Activated CD8-positive, alpha-beta memory T cell treated with anti-CD3 and anti-CD28 coated beads, Interleukin-2, amount 10 ng/mL, durations not matched to agents 7 days and 5 days (primary cell): ENCODE data around the gene SLC4A2. TPM values are rescaled to one million over a fixed set of nuclear protein-coding genes. Genes with fewer than 3 reads are reported as not detected.

Experiments
- ATAC-seq: fragments of 150-1000 bp; cut with Tn5 transposase; one replicate; pipeline ENCODE4 v1.10.0; 2021; ENCODE audit warnings: moderate library complexity
- CTCF ChIA-PET: fragments of 350-600 bp; sonication (Branson Sonifier 250); formaldehyde crosslinking; loops from one replicate; lab custom pipeline; 2021; ENCODE audit warnings: antibody characterized with exemption; lab: Charles Lee
- DNase-seq: peaks from one replicate; pipeline ENCODE4 v3.0.0-alpha.2; 2020
- H3K27ac Mint-ChIP-seq: one replicate; pipeline ENCODE4 v1.8.0; 2021; ENCODE audit warnings: mild to moderate bottlenecking, mixed read lengths
- H3K27me3 Mint-ChIP-seq: one replicate; pipeline ENCODE4 v1.8.0; 2021; ENCODE audit warnings: mixed read lengths
- H3K36me3 Mint-ChIP-seq: one replicate; pipeline ENCODE4 v1.8.0; 2021; ENCODE audit warnings: mild to moderate bottlenecking, mixed read lengths
- H3K4me1 Mint-ChIP-seq: one replicate; pipeline ENCODE4 v1.8.0; 2021; ENCODE audit warnings: mixed read lengths
- H3K4me3 Mint-ChIP-seq: one replicate; pipeline ENCODE4 v1.8.0; 2021; ENCODE audit warnings: mild to moderate bottlenecking, moderate library complexity, mixed read lengths
- H3K9me3 Mint-ChIP-seq: one replicate; pipeline ENCODE4 v1.8.0; 2022; ENCODE audit warnings: low read depth, mixed read lengths
- total RNA-seq, 2 experiments: library from RNA; stranded (reverse); gene quantifications; one replicate each; pipeline ENCODE4 v1.2.3, GENCODE V29; 2021

Gene SLC4A2
- total RNA-seq, 2 experiments from 2014 or later, result 114 to 121 TPM

DNA sequence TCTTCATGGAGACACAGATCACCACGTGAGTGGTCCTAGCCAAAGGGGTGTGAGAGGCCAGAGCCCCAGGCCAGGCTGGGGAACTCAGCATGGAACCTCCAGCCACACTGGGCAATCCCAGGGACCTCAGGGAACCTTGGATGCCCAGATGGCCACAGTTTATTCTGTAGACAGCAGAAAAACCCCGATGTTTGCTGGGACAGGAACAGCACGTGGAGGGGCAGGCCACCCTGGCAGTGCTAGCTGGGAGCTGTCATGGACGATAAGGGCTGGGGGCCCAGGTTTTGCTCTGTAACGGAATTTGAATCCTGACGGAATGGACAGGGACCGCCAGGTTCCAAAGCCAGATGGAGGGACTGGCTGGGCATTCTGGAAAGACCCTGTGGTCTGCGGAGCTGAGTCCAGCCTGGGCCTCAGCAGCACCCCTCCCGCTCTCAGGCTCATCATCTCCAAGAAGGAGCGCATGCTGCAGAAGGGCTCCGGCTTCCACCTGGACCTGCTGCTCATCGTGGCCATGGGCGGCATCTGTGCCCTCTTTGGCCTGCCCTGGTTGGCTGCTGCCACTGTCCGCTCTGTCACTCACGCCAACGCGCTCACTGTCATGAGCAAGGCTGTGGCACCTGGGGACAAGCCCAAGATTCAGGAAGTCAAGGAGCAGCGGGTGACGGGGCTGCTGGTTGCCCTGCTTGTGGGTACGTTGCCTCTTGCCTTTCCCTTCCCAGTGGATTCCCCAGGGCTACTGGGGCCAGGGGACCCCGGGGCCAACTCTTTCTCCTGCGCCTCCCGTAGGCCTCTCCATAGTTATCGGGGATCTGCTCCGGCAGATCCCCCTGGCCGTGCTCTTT, 15.7 kb downstream of the SLC4A2 start:
- DNase-seq (no peak), ATAC-seq (no peak)
- CTCF ChIA-PET, result interaction anchor here (1.5 to 1.6 kb wide), 2 partner anchors 15 to 33 kb away, joined by 3 read pairs; no protein-coding TSS in a partner anchor
- H3K27me3 Mint-ChIP-seq, result no peaks in the 10 kb centered on the region
- H3K4me3 Mint-ChIP-seq, result no peak overlapping the region
- no peak overlapping the region for H3K27ac Mint-ChIP-seq
- peaks cover 19% of the 10 kb centered on the region for H3K36me3 Mint-ChIP-seq
- peaks cover 30% of the 10 kb centered on the region for H3K4me1 Mint-ChIP-seq
- no peaks in the 10 kb centered on the region for H3K9me3 Mint-ChIP-seq

DNA sequence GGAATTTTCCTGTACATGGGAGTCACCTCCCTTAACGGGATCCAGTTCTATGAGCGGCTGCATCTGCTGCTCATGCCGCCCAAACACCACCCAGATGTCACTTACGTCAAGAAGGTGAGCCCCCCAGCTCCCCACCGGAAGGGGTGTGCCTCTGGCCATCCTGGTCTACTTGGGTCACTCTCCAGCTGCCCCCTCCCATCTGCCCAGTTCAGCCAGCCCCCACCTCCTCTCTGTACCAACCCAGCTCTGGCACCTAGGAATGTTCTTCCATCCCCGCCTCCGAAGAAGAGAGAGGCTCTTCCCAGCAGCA, 16.2 kb downstream of the SLC4A2 start:
- Mint-ChIP-seq H3K36me3 (peaks cover 18% of the 10 kb centered on the region), H3K4me3 (no peak overlapping the region), H3K27ac (no peak overlapping the region), H3K27me3 (no peaks in the 10 kb centered on the region), H3K4me1 (peaks cover 30% of the 10 kb centered on the region), H3K9me3 (no peaks in the 10 kb centered on the region)
- no peak for DNase-seq
- ATAC-seq, result no peak
- CTCF ChIA-PET, result interaction anchor here (0.8 to 1.6 kb wide), 2 partner anchors 10 to 33 kb away, joined by 3 read pairs; no protein-coding TSS in a partner anchor

DNA sequence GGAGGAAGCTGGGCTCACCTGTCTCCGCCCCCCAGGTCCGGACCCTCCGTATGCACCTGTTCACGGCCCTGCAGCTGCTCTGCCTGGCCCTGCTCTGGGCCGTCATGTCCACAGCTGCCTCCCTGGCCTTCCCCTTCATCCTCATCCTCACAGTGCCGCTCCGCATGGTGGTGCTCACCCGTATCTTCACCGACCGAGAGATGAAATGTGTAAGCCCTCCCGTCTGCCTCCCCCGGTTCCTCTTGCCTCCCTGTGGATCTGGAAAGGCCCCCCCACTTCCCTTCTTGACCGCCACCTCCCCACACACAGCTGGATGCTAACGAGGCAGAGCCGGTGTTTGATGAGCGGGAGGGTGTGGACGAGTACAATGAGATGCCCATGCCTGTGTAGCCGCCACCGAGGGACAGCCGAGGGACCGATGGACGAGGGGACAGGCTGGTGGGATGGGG, 16.6 kb downstream of the SLC4A2 start:
- no peak overlapping the region for H3K4me3 Mint-ChIP-seq
- DNase-seq (no peak), ATAC-seq (no peak)
- peaks cover 30% of the 10 kb centered on the region for H3K4me1 Mint-ChIP-seq
- peaks cover 18% of the 10 kb centered on the region for H3K36me3 Mint-ChIP-seq
- no peak overlapping the region for H3K27ac Mint-ChIP-seq
- H3K27me3 Mint-ChIP-seq, result no peaks in the 10 kb centered on the region
- H3K9me3 Mint-ChIP-seq, result no peaks in the 10 kb centered on the region
- CTCF ChIA-PET, result interaction anchor here (0.8 to 1.6 kb wide), 2 partner anchors 9 to 33 kb away, joined by 3 read pairs; no protein-coding TSS in a partner anchor

DNA sequence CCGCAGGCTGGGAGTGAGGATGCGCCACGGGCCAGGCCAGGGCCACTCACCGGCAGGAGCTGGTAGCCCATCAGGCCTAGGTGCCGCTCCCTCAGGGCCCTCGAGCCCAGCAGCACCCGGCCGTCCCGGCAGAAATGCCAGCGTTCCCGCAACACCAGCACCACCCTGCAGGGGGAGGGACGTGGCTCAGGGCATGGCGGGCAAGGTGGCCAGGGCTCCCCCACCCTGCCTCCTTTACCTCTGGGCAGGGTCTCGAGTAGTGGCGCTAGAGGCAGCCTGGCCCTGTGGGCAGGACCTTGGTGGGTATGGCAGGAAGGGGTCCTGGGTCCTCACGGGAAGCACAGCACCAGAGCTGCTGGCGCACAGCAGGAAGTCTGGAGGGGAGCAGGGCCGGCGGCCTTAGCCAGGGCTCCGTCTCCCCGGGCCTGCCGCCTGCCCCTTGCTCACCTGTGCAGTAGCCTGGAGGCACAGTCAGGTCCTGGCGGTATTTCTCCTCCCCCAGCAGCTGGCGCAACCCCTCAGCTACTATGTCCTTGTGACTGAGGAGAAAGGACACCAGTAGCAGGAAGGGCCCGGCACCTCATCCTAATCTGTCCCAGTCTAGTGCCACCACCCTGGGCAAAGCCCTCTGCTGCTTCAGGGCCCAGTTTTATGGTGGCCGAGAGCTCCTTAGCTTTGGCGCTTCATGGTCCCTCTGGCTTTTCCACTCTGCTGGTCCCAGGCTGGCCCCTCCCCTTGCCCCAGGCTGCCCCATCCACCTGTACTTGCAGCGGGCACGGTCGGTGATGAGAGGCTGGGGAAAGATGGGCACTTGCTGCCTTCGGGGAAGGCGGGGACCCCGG, 17.7 kb downstream of the SLC4A2 start:
- ATAC-seq, result no peak
- H3K27me3 Mint-ChIP-seq, result no peaks in the 10 kb centered on the region
- peaks cover 34% of the 10 kb centered on the region for H3K4me1 Mint-ChIP-seq

DNA sequence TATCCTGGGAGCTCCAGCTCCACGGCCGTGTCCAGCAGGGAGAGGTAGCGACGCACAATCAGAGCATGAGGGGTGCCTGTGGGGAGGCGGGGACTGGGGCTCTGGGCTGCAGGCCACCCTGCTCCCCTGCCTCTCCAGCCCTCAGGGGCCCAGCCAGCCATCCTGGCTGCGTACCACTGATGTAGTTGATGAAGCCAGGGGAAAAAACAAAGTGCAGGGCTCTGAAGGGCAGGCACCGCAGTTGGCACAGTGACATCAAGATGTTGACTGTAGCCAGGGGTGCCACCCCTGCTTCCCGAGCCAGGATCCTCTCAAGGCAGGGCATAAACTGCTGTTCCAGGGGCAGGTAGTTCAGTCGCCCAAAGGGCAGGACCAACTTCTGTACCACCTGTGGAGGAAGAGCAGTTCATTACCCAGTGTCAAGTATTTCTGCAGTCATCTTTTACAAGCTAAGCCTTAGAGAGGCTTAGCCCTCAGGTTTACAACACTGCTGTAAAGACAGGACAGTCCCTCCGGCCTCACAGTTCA, 18.4 kb downstream of the SLC4A2 start:
- ATAC-seq (no peak), DNase-seq (no peak)
- Mint-ChIP-seq H3K9me3 (no peaks in the 10 kb centered on the region), H3K4me1 (peaks cover 39% of the 10 kb centered on the region), H3K36me3 (peaks cover 12% of the 10 kb centered on the region), H3K27ac (peak overlapping the region; percentile 56), H3K27me3 (no peaks in the 10 kb centered on the region), H3K4me3 (peak overlapping the region; percentile 38)
- CTCF ChIA-PET, result interaction anchor here (1.0 to 2.5 kb wide), 3 partner anchors 10 to 180 kb away, joined by 3 to 7 read pairs (median 6); no protein-coding TSS in a partner anchor

More for the DNA sequence above, 17.7 kb downstream of the SLC4A2 start:
- Mint-ChIP-seq H3K4me3 (no peak overlapping the region), H3K36me3 (peaks cover 13% of the 10 kb centered on the region), H3K9me3 (no peaks in the 10 kb centered on the region), H3K27ac (no peak overlapping the region)
- CTCF ChIA-PET, result interaction anchor here (2.2 to 2.5 kb wide), 2 partner anchors 11 to 16 kb away, joined by 6 to 7 read pairs; no protein-coding TSS in a partner anchor
- no peak for DNase-seq

DNA sequence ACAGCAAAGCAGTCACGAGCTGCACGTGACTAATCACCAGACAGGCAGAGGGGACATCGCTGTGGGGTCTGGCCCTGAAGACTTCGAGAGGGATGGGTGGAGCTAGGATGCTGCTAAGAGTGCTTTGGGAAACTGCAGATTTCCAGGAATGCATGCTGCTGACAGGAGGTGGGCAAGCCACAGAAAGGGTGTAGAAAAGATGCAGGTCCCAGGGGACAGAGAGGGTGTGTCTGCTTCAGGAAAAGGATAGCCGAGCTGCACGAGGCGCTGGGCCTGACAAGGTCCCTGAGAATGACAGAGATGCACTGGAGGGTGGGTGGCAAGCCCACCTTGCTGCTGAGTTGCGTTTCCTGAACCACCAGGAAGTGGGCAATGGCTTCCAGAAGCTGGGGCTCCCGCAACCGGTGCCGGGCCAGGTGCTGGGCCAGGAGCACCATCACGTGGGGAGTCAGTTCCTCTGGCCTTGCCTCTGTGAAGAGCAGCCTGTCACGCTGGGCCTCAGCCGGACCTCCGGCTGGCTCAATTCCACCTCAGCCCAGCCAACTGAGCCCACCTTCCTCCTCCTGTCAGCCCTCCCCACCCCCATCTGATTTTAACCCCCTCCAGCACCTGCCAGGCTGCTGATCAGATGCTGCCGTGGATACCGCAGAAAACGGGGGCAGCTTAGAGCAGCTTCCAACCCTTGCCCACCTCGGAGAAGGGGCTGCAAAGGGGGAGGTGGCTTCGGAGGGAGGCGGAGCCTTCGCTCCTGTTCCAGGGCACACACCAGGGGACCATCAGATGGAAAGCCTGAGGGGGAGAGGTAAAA, 19.0 kb downstream of the SLC4A2 start:
- Mint-ChIP-seq H3K4me3 (peak overlapping the region; percentile 93), H3K4me1 (peaks cover 40% of the 10 kb centered on the region), H3K36me3 (peaks cover 12% of the 10 kb centered on the region), H3K9me3 (no peaks in the 10 kb centered on the region), H3K27ac (peak overlapping the region; percentile 56), H3K27me3 (no peaks in the 10 kb centered on the region)
- CTCF ChIA-PET, result interaction anchor here (1.0 to 2.5 kb wide), 3 partner anchors 10 to 180 kb away, joined by 3 to 7 read pairs (median 6); no protein-coding TSS in a partner anchor
- DNase-seq (no peak), ATAC-seq (no peak)

DNA sequence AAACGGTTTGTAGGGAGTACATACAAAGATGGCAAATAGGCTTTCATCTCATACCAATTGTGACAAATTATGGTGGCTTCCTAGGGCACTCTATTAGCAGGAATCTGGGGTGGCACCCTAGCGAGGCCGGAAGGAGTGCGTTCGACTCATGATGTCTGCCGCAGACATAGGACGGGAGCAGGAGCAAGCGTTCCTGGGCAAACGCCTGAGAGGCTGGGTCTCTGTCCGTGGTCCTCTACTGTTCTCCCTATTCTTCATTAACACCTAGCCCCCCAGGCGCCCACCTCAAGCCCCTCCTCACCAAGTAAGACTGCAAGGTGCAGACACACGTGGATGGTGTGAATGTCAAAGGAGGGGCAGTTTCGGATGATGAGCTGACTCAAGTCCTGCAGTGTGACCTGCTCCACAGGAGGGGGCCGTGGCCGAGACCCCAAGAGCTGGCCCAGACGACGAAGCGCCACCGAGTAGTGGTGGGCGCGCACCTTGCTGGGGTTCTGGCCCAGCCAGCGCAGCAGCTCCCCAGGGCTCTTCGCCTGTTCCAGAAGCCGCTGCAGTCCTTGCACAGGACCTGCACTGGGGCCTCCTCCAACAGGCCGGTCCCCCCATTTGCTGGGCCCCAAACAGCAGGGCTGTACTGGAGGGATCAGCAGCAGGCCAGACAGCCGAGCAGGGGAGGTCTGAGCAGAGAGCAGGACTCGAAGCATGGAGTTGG, 20.0 kb downstream of the SLC4A2 start:
- no peak for DNase-seq
- Mint-ChIP-seq H3K4me3 (peak overlapping the region; percentile 93), H3K4me1 (peaks cover 40% of the 10 kb centered on the region), H3K36me3 (peaks cover 9% of the 10 kb centered on the region), H3K27me3 (no peaks in the 10 kb centered on the region), H3K27ac (peak overlapping the region; percentile 82), H3K9me3 (no peaks in the 10 kb centered on the region)
- ATAC-seq, result no peak
- CTCF ChIA-PET, result interaction anchor here (2.2 to 2.5 kb wide), 2 partner anchors 9 to 19 kb away, joined by 6 to 7 read pairs; no protein-coding TSS in a partner anchor

DNA sequence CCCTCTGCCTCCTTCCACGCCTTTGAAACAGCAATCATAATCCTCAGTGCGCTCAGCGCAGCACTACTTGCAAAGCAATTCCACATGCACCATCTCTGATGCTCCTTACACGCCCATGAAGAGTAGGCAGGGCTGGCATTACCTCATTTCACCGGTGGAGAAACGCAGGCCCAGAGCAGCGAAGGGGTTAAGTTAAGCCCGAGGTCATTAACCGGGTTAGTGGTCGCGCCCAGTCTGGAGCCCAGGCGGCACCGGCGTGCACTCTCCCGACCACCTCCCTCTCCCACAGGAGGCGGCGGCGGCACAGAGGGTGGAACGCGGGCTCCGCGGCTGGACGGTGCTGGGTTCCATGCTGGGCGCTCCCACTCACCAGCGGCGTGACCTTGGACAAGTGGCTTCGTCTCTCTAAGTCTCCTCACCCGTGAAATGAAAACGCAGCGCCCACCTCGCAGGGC, 20.7 kb downstream of the SLC4A2 start:
- peaks cover 41% of the 10 kb centered on the region for H3K4me1 Mint-ChIP-seq
- CTCF ChIA-PET, result interaction anchor here (0.7 to 1.3 kb wide), 12 partner anchors 9 to 164 kb away, joined by 3 to 6 read pairs (median 4); partner anchors contain the start of genes ABCB8 and SLC4A2
- peaks cover 4% of the 10 kb centered on the region for H3K27me3 Mint-ChIP-seq
- H3K9me3 Mint-ChIP-seq, result no peaks in the 10 kb centered on the region
- H3K36me3 Mint-ChIP-seq, result peaks cover 9% of the 10 kb centered on the region
- ATAC-seq (peak; percentile 9), DNase-seq (peak; percentile 54)
- peak overlapping the region; percentile 82 for H3K27ac Mint-ChIP-seq
- H3K4me3 Mint-ChIP-seq, result peak overlapping the region; percentile 93

DNA sequence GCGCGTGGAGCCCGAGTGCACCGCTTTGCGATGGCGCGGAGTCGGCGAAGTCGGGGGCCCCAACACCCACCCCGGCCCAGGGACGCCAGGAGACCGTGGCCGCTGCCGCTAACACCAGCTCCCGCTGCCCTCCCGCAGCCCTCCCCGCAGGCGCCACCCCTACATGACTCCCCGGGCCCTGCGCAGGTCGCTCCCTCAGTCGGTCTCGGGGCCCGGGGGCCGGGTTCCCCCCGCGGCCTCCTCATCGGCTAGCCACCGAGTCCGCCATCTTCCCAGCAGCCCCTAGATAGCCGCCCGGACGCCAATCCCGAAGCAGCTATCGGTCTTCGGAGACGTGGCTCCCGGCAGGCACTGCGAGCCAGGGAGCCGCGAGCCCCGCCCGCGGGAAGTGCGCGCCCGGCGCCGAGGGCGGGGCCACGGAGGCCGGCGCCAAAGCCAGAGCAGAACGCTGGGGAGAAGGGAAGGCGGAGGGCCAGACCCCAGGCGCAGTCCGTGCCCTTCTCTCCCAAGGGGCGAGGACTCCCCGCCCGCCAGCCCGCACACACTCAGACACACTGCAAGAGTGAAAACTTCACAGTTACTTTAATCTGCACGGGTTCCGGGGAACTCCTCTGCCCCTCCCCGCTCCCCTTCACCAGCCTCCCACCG, 21.3 kb downstream of the SLC4A2 start, which contains the start of gene FASTK:
Gene FASTK (minus strand): TSS at position 288 of the 648 bp plus-strand sequence. CDS start 43 bp downstream, at position 245.
- Mint-ChIP-seq H3K36me3 (peaks cover 7% of the 10 kb centered on the region), H3K4me1 (peaks cover 47% of the 10 kb centered on the region), H3K27ac (peak within 1 kb of the TSS; percentile 82), H3K9me3 (no peaks in the 10 kb centered on the region), H3K4me3 (peak within 1 kb of the TSS; percentile 95), H3K27me3 (peaks cover 10% of the 10 kb centered on the region)
- CTCF ChIA-PET, result interaction anchor here (0.7 to 1.3 kb wide), 12 partner anchors 9 to 164 kb away, joined by 3 to 6 read pairs (median 4); partner anchors contain the start of genes ABCB8 and SLC4A2
- peak; percentile 93 for DNase-seq
- ATAC-seq, result peak; percentile 85

DNA sequence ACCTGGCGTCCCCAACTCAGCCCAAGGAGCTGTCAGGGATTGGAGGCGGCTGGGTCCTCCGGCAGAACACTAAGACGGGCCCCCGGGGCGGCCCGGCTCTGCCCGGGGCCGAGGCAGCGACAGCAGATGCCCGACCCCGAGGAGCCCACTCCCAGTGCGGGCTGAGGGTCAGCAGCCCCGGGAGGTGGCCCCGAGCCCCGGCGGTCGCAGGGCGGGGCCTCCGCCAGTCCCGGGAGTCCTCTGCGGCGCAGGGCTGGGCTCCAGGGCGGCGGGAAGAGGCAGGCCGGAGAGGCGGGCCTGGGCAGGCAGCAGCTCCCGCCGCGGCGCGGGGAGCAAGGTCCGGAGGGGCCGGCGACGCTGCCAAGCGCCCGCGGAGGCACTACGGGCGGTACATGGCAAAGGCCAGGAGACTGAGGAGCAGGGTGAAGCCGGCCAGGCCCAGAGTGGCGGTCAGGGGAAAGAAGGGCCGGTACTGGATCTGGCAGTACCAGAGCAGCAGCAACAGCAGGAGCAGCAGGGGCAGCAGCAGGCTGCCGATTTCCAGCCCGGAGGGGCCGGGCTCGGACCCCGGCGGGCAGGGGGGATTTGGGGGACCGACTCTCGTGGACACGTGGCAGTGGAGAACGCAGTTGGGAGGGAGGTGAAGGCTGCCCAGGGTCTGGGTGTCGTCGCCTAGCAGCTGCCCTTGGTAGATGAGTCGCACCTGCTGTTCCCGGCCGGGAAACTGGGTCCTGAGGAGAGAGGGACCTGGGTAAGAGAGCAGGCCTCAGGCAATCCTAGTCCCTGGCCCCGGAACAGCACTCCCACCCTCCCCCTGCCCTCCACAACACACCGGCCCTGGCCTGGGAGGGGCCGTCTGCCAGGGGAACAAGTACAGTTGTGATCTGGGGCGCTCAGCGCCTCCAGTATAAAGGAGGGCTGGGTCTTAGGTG, 22.0 kb downstream of the SLC4A2 start:
- no peak for ATAC-seq
- no peaks in the 10 kb centered on the region for H3K9me3 Mint-ChIP-seq
- H3K36me3 Mint-ChIP-seq, result peaks cover 4% of the 10 kb centered on the region

More for the DNA sequence above, 22.0 kb downstream of the SLC4A2 start:
- peaks cover 50% of the 10 kb centered on the region for H3K4me1 Mint-ChIP-seq
- CTCF ChIA-PET, result interaction anchor here (1.0 to 1.9 kb wide), 10 partner anchors 8 to 163 kb away, joined by 3 to 6 read pairs (median 4); partner anchors contain the start of genes ABCB8 and SLC4A2
- peak overlapping the region; percentile 62 for H3K27ac Mint-ChIP-seq
- H3K27me3 Mint-ChIP-seq, result peaks cover 11% of the 10 kb centered on the region
- H3K4me3 Mint-ChIP-seq, result peak overlapping the region; percentile 95
- DNase-seq, result no peak
